ENCODE data around the gene SFMBT2.

DNA sequence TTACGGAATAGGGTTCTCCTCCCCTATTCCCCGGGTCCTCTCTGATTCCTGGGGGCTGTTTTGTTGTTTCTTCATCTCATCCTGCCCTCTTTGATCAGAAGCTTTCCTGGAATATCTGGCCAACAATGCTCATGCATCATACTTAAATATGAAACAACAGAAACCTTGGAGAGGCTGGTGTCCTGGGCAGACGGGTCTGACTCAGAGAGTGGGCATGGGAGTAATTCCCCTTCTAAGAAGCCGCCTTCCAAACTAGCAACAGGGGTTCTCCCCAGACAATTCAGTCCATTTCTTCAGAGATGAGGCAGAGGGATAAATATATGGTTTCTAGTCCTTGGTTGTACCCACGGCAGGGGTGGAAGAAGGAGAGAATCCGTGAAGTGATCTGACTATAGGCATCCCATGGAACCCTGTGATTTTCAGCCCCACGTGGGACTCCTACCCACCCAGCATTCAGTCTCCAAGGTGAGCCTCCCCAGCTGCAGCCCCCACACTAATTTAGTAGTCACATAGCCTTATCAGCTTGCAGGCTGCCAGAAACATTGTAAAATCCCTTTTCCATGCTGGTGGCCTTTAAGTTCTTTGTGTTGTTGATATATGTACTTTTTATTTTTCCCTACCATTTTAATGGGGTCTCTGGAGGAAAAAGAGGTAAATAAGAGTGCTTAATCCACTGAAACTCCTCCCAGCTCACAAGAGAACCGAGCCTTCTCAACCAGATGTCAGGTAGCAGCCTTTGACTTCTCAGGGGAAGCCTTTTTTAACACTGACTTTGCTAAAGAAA lies 119.2 kb downstream of the SFMBT2 start:
- TF ChIP-seq, protein P1, sequence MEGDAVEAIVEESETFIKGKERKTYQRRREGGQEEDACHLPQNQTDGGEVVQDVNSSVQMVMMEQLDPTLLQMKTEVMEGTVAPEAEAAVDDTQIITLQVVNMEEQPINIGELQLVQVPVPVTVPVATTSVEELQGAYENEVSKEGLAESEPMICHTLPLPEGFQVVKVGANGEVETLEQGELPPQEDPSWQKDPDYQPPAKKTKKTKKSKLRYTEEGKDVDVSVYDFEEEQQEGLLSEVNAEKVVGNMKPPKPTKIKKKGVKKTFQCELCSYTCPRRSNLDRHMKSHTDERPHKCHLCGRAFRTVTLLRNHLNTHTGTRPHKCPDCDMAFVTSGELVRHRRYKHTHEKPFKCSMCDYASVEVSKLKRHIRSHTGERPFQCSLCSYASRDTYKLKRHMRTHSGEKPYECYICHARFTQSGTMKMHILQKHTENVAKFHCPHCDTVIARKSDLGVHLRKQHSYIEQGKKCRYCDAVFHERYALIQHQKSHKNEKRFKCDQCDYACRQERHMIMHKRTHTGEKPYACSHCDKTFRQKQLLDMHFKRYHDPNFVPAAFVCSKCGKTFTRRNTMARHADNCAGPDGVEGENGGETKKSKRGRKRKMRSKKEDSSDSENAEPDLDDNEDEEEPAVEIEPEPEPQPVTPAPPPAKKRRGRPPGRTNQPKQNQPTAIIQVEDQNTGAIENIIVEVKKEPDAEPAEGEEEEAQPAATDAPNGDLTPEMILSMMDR (IDR thresholded peaks at IDR 0.05): no peak
- no peak for TF ChIP-seq POLR2A (IDR thresholded peaks at IDR 0.05)
